H9 (cell line): Measurements from ENCODE around the gene ANGEL2. TPM values are rescaled to one million over a fixed set of nuclear protein-coding genes. Genes with fewer than 3 reads are reported as not detected.

Source experiments
- DNase-seq: peaks from one replicate; pipeline ENCODE4 v3.0.0-alpha.2; 2017
- H2AFZ ChIP-seq: one replicate; pipeline ENCODE4 v1.6.1; 2013; ENCODE audit warnings: mild to moderate bottlenecking, low read length, control low read depth, moderate library complexity
- H2AK5ac ChIP-seq: 2 replicates; pipeline ENCODE4 v1.6.1; 2013; ENCODE audit warnings: low read length, control low read depth, mixed read lengths; ENCODE audit not compliant: insufficient read length
- H2BK120ac ChIP-seq: one replicate; pipeline ENCODE4 v1.6.1; 2013; ENCODE audit warnings: low read depth, mild to moderate bottlenecking, low read length, control low read depth, inconsistent platforms; ENCODE audit not compliant: poor library complexity, severe bottlenecking
- H2BK12ac ChIP-seq: 2 replicates; pipeline ENCODE4 v1.6.1; 2013; ENCODE audit warnings: low read length, control low read depth, mixed read lengths, low read depth; ENCODE audit not compliant: insufficient read length
- H2BK15ac ChIP-seq: 2 replicates; pipeline ENCODE4 v1.6.1; 2013; ENCODE audit warnings: low read depth, low read length, control low read depth
- H2BK20ac ChIP-seq: one replicate; pipeline ENCODE4 v1.6.1; 2013; ENCODE audit warnings: low read depth, mild to moderate bottlenecking, low read length, control low read depth, inconsistent platforms; ENCODE audit not compliant: poor library complexity, severe bottlenecking
- H2BK5ac ChIP-seq: 2 replicates; pipeline ENCODE4 v1.6.1; 2013; ENCODE audit warnings: low read length, control low read depth, mixed read lengths; ENCODE audit not compliant: insufficient read length
- H3K14ac ChIP-seq: 2 replicates; pipeline ENCODE4 v1.6.1; 2013; ENCODE audit warnings: low read length, control low read depth; ENCODE audit not compliant: insufficient read depth
- H3K18ac ChIP-seq: 2 replicates; pipeline ENCODE4 v1.6.1; 2013; ENCODE audit warnings: low read depth, mild to moderate bottlenecking, mixed read lengths, low read length, control low read depth; ENCODE audit not compliant: insufficient read length
- H3K23ac ChIP-seq: 2 replicates; pipeline ENCODE4 v1.6.1; 2013; ENCODE audit warnings: low read length, control low read depth, mixed read lengths, low read depth; ENCODE audit not compliant: insufficient read length
- H3K23me2 ChIP-seq: 2 replicates; pipeline ENCODE4 v1.6.1; 2013; ENCODE audit warnings: low read depth, mild to moderate bottlenecking, mixed read lengths, low read length, control low read depth; ENCODE audit not compliant: insufficient read length, poor library complexity, severe bottlenecking
- H3K27ac ChIP-seq: 2 replicates; pipeline ENCODE4 v1.5.1; 2013; ENCODE audit warnings: low read length, control low read depth, mixed read lengths, low read depth; ENCODE audit not compliant: insufficient read length
- H3K27me3 ChIP-seq: 2 replicates; pipeline ENCODE4 v1.6.1; 2013; ENCODE audit warnings: low read length, control low read depth, inconsistent platforms; ENCODE audit not compliant: insufficient read depth
- H3K4ac ChIP-seq: 2 replicates; pipeline ENCODE4 v1.6.1; 2013; ENCODE audit warnings: low read depth, mild to moderate bottlenecking, control low read depth, inconsistent platforms, low read length, moderate library complexity
- H3K4me1 ChIP-seq: 2 replicates; pipeline ENCODE4 v1.6.1; 2013; ENCODE audit warnings: low read length, control low read depth, inconsistent platforms; ENCODE audit not compliant: insufficient read depth
- H3K4me2 ChIP-seq: 2 replicates; pipeline ENCODE4 v1.6.1; 2013; ENCODE audit warnings: low read length, control low read depth, mixed read lengths; ENCODE audit not compliant: insufficient read length, insufficient read depth
- H3K56ac ChIP-seq: 2 replicates; pipeline ENCODE4 v1.6.1; 2013; ENCODE audit warnings: low read depth, mild to moderate bottlenecking, mixed read lengths, low read length, control low read depth; ENCODE audit not compliant: insufficient read length
- H3K79me1 ChIP-seq: 2 replicates; pipeline ENCODE4 v1.6.1; 2013; ENCODE audit warnings: low read depth, mild to moderate bottlenecking, moderate library complexity, low read length, control low read depth, inconsistent platforms; ENCODE audit not compliant: insufficient read depth, poor library complexity, severe bottlenecking
- H3K79me2 ChIP-seq: 2 replicates; pipeline ENCODE4 v1.6.1; 2013; ENCODE audit warnings: low read length, control low read depth, inconsistent platforms; ENCODE audit not compliant: insufficient read depth
- H3K9ac ChIP-seq: 2 replicates; pipeline ENCODE4 v1.6.1; 2013; ENCODE audit warnings: low read length, control low read depth, mixed read lengths; ENCODE audit not compliant: insufficient read length; ENCODE audit errors: extremely low read depth
- H3K9me3 ChIP-seq: one replicate; pipeline ENCODE4 v1.6.1; 2013; ENCODE audit warnings: low read depth, low read length, inconsistent platforms; ENCODE audit not compliant: control insufficient read depth
- H3T11ph ChIP-seq: one replicate; pipeline ENCODE4 v1.6.1; 2013; ENCODE audit warnings: mild to moderate bottlenecking, low read length, control low read depth, inconsistent platforms
- H4K20me1 ChIP-seq: one replicate; pipeline ENCODE4 v1.6.1; 2013; ENCODE audit not compliant: control insufficient read depth, insufficient read length, insufficient read depth
- H4K5ac ChIP-seq: 2 replicates; pipeline ENCODE4 v1.6.1; 2013; ENCODE audit warnings: low read depth, mild to moderate bottlenecking, mixed read lengths, low read length, control low read depth; ENCODE audit not compliant: insufficient read length
- H4K8ac ChIP-seq: replicated peaks from 2 replicates; pipeline ENCODE4 v1.6.1; 2013; ENCODE audit warnings: low read length, control low read depth, mixed read lengths, low read depth; ENCODE audit not compliant: insufficient read length
- H4K91ac ChIP-seq: 2 replicates; pipeline ENCODE4 v1.6.1; 2013; ENCODE audit warnings: low read depth, mild to moderate bottlenecking, moderate library complexity, mixed read lengths, low read length, control low read depth; ENCODE audit not compliant: insufficient read length
- H3K27ac Mint-ChIP-seq, 3 experiments: 2 replicates in 2 of 3; 3 replicates in 1 of 3; pipeline ENCODE4 v1.8.0; 2020 to 2021; ENCODE audit warnings: mixed read lengths in 3 of 3, mild to moderate bottlenecking in 1 of 3, moderate library complexity in 1 of 3
- H3K27me3 Mint-ChIP-seq: 2 replicates; pipeline ENCODE4 v1.8.0; 2021; ENCODE audit warnings: low read depth, mild to moderate bottlenecking, moderate library complexity, mixed read lengths
- H3K36me3 Mint-ChIP-seq, 3 experiments: 2 replicates in 2 of 3; 3 replicates in 1 of 3; pipeline ENCODE4 v1.8.0; 2020 to 2021; ENCODE audit warnings: low read depth in 3 of 3, mixed read lengths in 3 of 3; ENCODE audit not compliant: insufficient read depth in 1 of 3
- H3K4me1 Mint-ChIP-seq, 2 experiments: 2 replicates each; pipeline ENCODE4 v1.8.0; 2020; ENCODE audit warnings: mixed read lengths in 2 of 2
- H3K4me3 Mint-ChIP-seq, 2 experiments: 2 replicates in 1 of 2; 3 replicates in 1 of 2; pipeline ENCODE4 v1.8.0; 2020 to 2021; ENCODE audit warnings: mild to moderate bottlenecking in 2 of 2, mixed read lengths in 2 of 2, moderate library complexity in 1 of 2
- H3K9me3 Mint-ChIP-seq, 2 experiments: 2 replicates in 1 of 2; 3 replicates in 1 of 2; pipeline ENCODE4 v1.8.0; 2020; ENCODE audit warnings: mild to moderate bottlenecking in 2 of 2, mixed read lengths in 2 of 2, moderate library complexity in 1 of 2
- WGBS: extraction: QIAGEN DNeasy Blood & Tissue Kit; methylation state at CpG from one replicate; pipeline ENCODE4 v1.1.7; 2013; ENCODE audit warnings: missing lambda C conversion rate, low lambda C conversion rate, mixed read lengths; ENCODE audit not compliant: insufficient read length; ENCODE audit errors: extremely low coverage; 5-methylcytosine and 5-hydroxymethylcytosine counted together
- total RNA-seq: library from RNA; stranded (reverse); gene quantifications from 2 replicates; pipeline ENCODE4 v1.2.1, GENCODE V29; 2021
- TF ChIP-seq, protein P1 (sequence below): fragments of 200-600 bp; sonication (generic); conservative IDR thresholded peaks from 3 replicates; pipeline ENCODE4 v1.8.0; 2021; ENCODE audit warnings: antibody characterized with exemption, mild to moderate bottlenecking

The ANGEL2 gene
- total RNA-seq, 1 experiment from 2014 or later, result 47.8 TPM

DNA sequence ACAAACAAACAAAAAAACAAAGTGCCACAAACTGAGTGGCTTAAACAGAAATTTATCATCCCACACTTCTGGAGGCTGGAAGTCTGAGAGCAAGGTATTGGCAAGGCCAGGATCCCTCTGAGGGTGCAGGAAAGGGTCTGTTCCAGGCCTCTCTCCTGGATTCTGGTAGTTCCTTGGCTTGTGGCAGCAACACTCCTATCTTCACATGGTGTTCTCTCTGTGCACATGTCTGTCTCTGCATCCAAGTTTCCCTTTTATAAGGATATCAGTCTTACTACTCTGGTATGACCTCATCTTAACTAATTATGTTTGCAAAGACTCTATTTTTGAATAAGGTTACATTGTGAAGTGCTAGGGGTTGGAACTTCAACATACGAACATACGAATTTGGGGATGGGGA lies 70.6 kb downstream of the ANGEL2 start:
- DNase-seq, result no peak
- H2BK15ac ChIP-seq, result no peak overlapping the region
- TF ChIP-seq, protein P1, sequence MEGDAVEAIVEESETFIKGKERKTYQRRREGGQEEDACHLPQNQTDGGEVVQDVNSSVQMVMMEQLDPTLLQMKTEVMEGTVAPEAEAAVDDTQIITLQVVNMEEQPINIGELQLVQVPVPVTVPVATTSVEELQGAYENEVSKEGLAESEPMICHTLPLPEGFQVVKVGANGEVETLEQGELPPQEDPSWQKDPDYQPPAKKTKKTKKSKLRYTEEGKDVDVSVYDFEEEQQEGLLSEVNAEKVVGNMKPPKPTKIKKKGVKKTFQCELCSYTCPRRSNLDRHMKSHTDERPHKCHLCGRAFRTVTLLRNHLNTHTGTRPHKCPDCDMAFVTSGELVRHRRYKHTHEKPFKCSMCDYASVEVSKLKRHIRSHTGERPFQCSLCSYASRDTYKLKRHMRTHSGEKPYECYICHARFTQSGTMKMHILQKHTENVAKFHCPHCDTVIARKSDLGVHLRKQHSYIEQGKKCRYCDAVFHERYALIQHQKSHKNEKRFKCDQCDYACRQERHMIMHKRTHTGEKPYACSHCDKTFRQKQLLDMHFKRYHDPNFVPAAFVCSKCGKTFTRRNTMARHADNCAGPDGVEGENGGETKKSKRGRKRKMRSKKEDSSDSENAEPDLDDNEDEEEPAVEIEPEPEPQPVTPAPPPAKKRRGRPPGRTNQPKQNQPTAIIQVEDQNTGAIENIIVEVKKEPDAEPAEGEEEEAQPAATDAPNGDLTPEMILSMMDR, result no peak
- H3K14ac ChIP-seq, result no peak overlapping the region
- H3K4me3 Mint-ChIP-seq, result no peak overlapping the region
- H2AK5ac ChIP-seq, result no peak overlapping the region
- H3K27ac Mint-ChIP-seq, result no peak overlapping the region
- no peaks in the 10 kb centered on the region for H3K9me3 ChIP-seq
- peaks cover 8 to 12% of the 10 kb centered on the region in 2 experiments; a peak in 4 of 5 replicates for H3K9me3 Mint-ChIP-seq
- no peak overlapping the region for H3K56ac ChIP-seq
- peaks cover 18% of the 10 kb centered on the region in 2 experiments for H3K4me1 Mint-ChIP-seq
- peaks cover 2% of the 10 kb centered on the region for H3K23me2 ChIP-seq
- H2BK20ac ChIP-seq, result no peak overlapping the region
- H3K27me3 Mint-ChIP-seq, result peaks cover 19% of the 10 kb centered on the region
- no peak overlapping the region for H3K9ac ChIP-seq
- H3K79me2 ChIP-seq, result no peaks in the 10 kb centered on the region
- H3K27me3 ChIP-seq, result no peaks in the 10 kb centered on the region
- no peak overlapping the region for H3K27ac ChIP-seq
- H3K23ac ChIP-seq, result no peak overlapping the region
- no peak overlapping the region for H3K4me2 ChIP-seq
- no peak overlapping the region for H3K18ac ChIP-seq
- H4K20me1 ChIP-seq, result no peaks in the 10 kb centered on the region
- no peak overlapping the region for H4K91ac ChIP-seq
- H3K4ac ChIP-seq, result no peak overlapping the region
- no peak overlapping the region for H4K5ac ChIP-seq
- peaks cover 3 to 6% (median 4%) of the 10 kb centered on the region in 3 experiments; a peak in 3 of 7 replicates for H3K36me3 Mint-ChIP-seq
- WGBS, result no CpG with 5 or more reads among the region's 2 CpGs
- no peak overlapping the region for H3T11ph ChIP-seq
- no peak overlapping the region for H2AFZ ChIP-seq
- no peak overlapping the region for H2BK120ac ChIP-seq
- no peaks in the 10 kb centered on the region for H3K79me1 ChIP-seq
- H4K8ac ChIP-seq, result no peak overlapping the region
- no peak overlapping the region for H2BK5ac ChIP-seq
- no peak overlapping the region for H2BK12ac ChIP-seq
- H3K4me1 ChIP-seq, result peaks cover 4% of the 10 kb centered on the region; the same call in 1 of the 2 replicates
